Heart right ventricle (tissue), 16 donors: Measurements from ENCODE around the gene PRKAG2. TPM values are rescaled to one million over a fixed set of nuclear protein-coding genes. Genes with fewer than 3 reads are reported as not detected.
A peak's percentile ranks its signal among the peaks of the same experiment; 100 is the strongest.

Experiments
- ATAC-seq, 8 donors: fragments of 200-7000 bp; cut with Tn5 transposase; one replicate each; pipeline ENCODE4 v1.9.1; 2020; ENCODE audit warnings: mild to moderate bottlenecking in 8 of 8, moderate library complexity in 8 of 8, moderate number of reproducible peaks in 1 of 8
- DNase-seq, 2 donors: peaks; one replicate each; pipeline ENCODE4 v3.0.0-alpha.2; 2020
- H3K27ac ChIP-seq, 10 donors: fragments of 200-600 bp; sonication (generic) in 2 of 10; one replicate each; pipeline versions ENCODE4 v1.5.0 to v1.8.0; 2020 to 2022; ENCODE audit warnings: mild to moderate bottlenecking in 3 of 10
- H3K27me3 ChIP-seq, 7 donors: fragments of 200-600 bp; one replicate each; pipeline ENCODE4 v1.8.0; 2021 to 2022; ENCODE audit warnings: mild to moderate bottlenecking in 2 of 7
- H3K36me3 ChIP-seq, 9 donors: fragments of 200-600 bp; sonication (generic) in 1 of 9; one replicate each; pipeline versions ENCODE4 v1.5.0 to v1.8.0; 2020 to 2022; ENCODE audit warnings: mild to moderate bottlenecking in 2 of 9
- H3K4me1 ChIP-seq, 9 donors: fragments of 200-600 bp; sonication (generic) in 1 of 9; one replicate each; pipeline versions ENCODE4 v1.5.0 to v1.8.0; 2020 to 2022; ENCODE audit warnings: mild to moderate bottlenecking in 4 of 9
- H3K4me3 ChIP-seq, 10 donors: fragments of 200-600 bp; sonication (generic) in 2 of 10; one replicate each; pipeline versions ENCODE4 v1.5.0 to v1.8.0; 2020 to 2022; ENCODE audit warnings: mild to moderate bottlenecking in 7 of 10, moderate library complexity in 2 of 10
- H3K9me3 ChIP-seq, 11 donors: fragments of 200-600 bp in 10 of 11; sonication (generic) in 2 of 11; one replicate each; pipeline versions ENCODE4 v1.5.0 to v1.8.0; 2013 to 2022; ENCODE audit warnings: mild to moderate bottlenecking in 2 of 11, control low read depth in 1 of 11, moderate library complexity in 1 of 11
- WGBS, 2 donors: extraction: QIAGEN DNeasy Blood & Tissue Kit; methylation state at CpG; one replicate each; pipeline ENCODE4 v1.1.7; 2013; ENCODE audit warnings: inconsistent platforms in 1 of 2; 5-methylcytosine and 5-hydroxymethylcytosine counted together
- intact Hi-C, 10 donors: fragments of 100-400 bp; cut with DNase I; formaldehyde crosslinking; loops; one replicate each; pipeline versions ENCODE4 v1.11.1 to v1.14.2; 2022
- polyA plus RNA-seq, 2 donors: library from polyadenylated mRNA; stranded (reverse); fragments of 200-250 nt; gene quantifications; one replicate each; pipeline ENCODE4 v1.2.3, GENCODE V29; 2013
- total RNA-seq, 10 donors: library from RNA; stranded (reverse); fragmentation: NEBNext Ultra II Directional in 3 of 10; extraction: Animal tissue kit (Norgen Biotek cat#: 25700) in 3 of 10; gene quantifications; one replicate each; pipeline versions ENCODE4 v1.2.1 to v1.2.4, GENCODE V29; 2021 to 2023
- TF ChIP-seq, protein P1 (sequence below), 9 donors: fragments of 200-600 bp; sonication (generic) in 2 of 9; IDR thresholded peaks; one replicate each; pipeline versions ENCODE4 v1.5.0 to v1.8.0; 2021 to 2022; ENCODE audit warnings: antibody characterized with exemption in 9 of 9, mild to moderate bottlenecking in 5 of 9, moderate library complexity in 1 of 9
- donor health status: Arrhythmogenic right ventricular cardiomyopathy.
- donor health status: ischemic (EF 13 %, LVEDD 7.1; RV severe dilation, severe dysfunction).
- donor health status: healthy with polysubstance abuse.
- donor health status: DM: no; HTN: yes; CAD: no.
- donor health status: DM: no; HTN: no; CAD: no.
- donor health status: ischemic (EF 25% LVEDD 6.9; RV normal size, moderate dysfunction).
- donor health status: ischemic (EF 25% LVEDD 5.7; RV mildly dilated, moderate dysfunction).
- donor health status: healthy.
- donor health status: DM: yes; HTN: yes; CAD: no.
- donor health status: Ischemic cardiomyopathy.
- donor health status: ischemic (EF 35%, LVEDD 5.7; RV mildly dilated, moderate dysfunction).
- donor health status: nonischemic (EF 11% LVEDD 7.7; RV severe dilation, severe dysfunction).
- donor health status: DM: yes; HTN: yes; CAD: no.
- donor health status: PGD.
- donor health status: ischemic (EF 29% LVEDD 5.4; RV normal size, mild dysfunction).
- donor health status: nonischemic (EF 23%, LVEDD 6.1; RV moderate dilation, normal function).

PRKAG2 gene
- total and polyA plus RNA-seq, 12 donors: 52.4 to 156 (median 114) TPM

DNA sequence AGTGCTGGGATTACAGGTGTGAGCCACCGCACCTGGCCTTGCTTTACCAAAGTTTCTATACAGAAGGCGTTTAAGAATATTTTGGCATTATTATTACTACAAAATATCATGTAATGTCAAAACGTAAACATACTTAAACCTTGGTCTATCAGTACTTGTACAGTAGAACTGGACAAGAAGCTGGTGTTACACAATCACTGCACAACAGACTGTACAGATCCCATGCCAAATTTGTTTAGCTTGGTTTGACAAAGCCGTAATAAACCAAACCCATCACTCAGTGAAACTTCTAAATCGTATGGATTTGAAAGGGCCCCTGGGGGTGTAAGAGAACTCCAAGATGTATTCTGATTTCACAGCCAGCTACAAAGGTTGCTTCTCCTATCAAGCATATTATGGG lies 305.4 kb downstream of the PRKAG2 start:
- H3K9me3 ChIP-seq: no peaks in the 10 kb centered on the region
- WGBS, 2 donors: 93 to 95% methylated on average over 5 of the region's 5 CpGs
- ATAC-seq (no peak), DNase-seq (no peak)
- H3K4me1 ChIP-seq: peaks cover 0 to 9% (median 9%) of the 10 kb centered on the region in 9 donors
- H3K4me3 ChIP-seq: no peak overlapping the region
- no peaks in the 10 kb centered on the region for H3K27me3 ChIP-seq
- intact Hi-C loops: loop anchor here in 8 of 10 donors (2.0 to 10.0 kb wide), 5 partner anchors 136 to 191 kb away; no protein-coding TSS in a partner anchor
- TF ChIP-seq, protein P1, sequence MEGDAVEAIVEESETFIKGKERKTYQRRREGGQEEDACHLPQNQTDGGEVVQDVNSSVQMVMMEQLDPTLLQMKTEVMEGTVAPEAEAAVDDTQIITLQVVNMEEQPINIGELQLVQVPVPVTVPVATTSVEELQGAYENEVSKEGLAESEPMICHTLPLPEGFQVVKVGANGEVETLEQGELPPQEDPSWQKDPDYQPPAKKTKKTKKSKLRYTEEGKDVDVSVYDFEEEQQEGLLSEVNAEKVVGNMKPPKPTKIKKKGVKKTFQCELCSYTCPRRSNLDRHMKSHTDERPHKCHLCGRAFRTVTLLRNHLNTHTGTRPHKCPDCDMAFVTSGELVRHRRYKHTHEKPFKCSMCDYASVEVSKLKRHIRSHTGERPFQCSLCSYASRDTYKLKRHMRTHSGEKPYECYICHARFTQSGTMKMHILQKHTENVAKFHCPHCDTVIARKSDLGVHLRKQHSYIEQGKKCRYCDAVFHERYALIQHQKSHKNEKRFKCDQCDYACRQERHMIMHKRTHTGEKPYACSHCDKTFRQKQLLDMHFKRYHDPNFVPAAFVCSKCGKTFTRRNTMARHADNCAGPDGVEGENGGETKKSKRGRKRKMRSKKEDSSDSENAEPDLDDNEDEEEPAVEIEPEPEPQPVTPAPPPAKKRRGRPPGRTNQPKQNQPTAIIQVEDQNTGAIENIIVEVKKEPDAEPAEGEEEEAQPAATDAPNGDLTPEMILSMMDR (IDR thresholded peaks at IDR 0.05): no peak
- H3K36me3 ChIP-seq: peaks cover 0 to 65% (median 11%) of the 10 kb centered on the region in 9 donors
- H3K27ac ChIP-seq: no peak overlapping the region

DNA sequence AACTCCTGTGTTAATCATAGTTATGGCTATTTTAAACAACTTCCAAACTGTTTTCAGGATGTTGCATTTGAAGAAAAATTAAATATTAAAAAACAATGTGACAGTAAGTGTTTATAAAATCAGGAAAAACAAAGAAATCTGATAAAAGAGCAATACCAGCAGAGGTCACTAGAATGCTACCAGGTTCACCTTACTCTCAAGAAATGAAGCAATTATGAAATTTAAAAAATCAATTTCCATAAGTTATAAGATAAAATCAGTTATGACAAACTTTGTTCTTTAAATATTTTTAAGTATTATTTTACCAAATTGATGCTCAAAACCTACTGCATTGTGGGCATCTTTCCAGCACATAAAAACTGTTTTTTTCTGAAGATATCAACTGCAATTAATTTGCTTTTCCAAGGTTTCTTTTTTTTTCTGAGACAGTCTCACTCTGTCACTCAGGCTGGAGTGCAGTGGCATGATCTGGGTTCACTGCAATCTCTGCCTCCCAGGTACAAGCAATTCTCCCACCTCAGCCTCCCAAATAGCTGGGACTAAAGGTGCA lies 306.5 kb downstream of the PRKAG2 start:
- intact Hi-C loops: loop anchor here in 8 of 10 donors (2.0 to 10.0 kb wide), 5 partner anchors 137 to 192 kb away; no protein-coding TSS in a partner anchor
- ATAC-seq: no peak
- TF ChIP-seq, protein P1 (IDR thresholded peaks at IDR 0.05): peak in 8 of 9 donors; percentile 8 to 66 (median 54)
- DNase-seq: no peak
- Histone ChIP-seq H3K4me1 (peaks cover 0 to 11% (median 9%) of the 10 kb centered on the region in 9 donors), H3K9me3 (no peaks in the 10 kb centered on the region), H3K27ac (no peak overlapping the region), H3K4me3 (no peak overlapping the region), H3K36me3 (peaks cover 0 to 64% (median 11%) of the 10 kb centered on the region in 9 donors), H3K27me3 (no peaks in the 10 kb centered on the region)

DNA sequence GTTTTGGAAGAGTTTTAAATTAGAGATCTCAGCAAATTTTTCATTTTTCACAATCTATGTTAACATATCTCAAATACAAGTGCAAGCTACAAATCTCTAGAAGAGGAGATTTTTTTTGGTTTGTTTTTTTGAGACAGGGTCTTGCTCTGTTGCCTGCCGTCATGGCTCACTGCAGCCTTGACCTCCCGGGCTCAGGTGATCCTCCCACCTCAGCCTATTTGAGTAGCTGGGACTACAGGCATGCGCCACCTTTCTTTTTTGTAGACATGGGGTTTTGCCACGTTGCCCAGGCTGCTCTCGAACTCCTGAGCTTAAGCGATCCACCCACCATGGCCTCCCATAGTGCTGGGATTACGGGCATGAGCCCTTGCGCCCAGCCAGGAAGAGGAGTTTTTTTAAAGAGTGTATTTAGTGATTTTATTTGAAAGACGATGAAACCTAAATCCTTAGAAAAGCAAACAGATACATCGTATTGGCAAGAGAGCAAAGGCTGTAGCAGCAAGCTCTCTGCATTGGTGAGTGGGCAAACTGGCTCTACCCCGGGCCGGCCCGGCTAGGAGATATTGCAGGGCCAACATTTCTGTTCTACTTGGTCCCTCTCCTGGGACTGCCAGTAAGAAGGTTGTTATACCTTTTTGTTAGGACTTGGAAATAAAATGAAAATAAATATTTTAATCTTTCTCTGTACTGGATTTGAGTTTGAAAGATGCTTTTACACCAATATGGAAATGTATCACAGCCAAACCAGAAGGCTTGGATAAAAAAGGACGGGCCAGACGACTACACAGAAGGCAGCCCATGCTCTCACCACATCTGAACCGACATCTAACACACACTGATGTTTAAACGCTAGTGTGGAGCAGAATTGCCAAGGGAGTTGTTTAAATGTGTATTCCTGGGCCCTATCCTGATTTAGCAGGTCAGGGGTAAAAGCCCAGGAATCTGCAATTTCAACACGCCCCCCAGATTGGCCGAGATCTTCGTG lies 307.7 kb downstream of the PRKAG2 start:
- H3K27me3 ChIP-seq: no peaks in the 10 kb centered on the region
- no peak overlapping the region for H3K27ac ChIP-seq
- no peak overlapping the region for H3K4me3 ChIP-seq
- peaks cover 0 to 11% (median 9%) of the 10 kb centered on the region in 9 donors for H3K4me1 ChIP-seq
- no peaks in the 10 kb centered on the region for H3K9me3 ChIP-seq
- DNase-seq: no peak
- H3K36me3 ChIP-seq: peaks cover 0 to 65% (median 13%) of the 10 kb centered on the region in 9 donors
- WGBS, 2 donors: 91 to 93% methylated on average over 20 of the region's 20 CpGs
- intact Hi-C loops: loop anchor here in 2 of 10 donors (5.0 to 10.0 kb wide), 2 partner anchors 188 to 196 kb away; no protein-coding TSS in a partner anchor
- TF ChIP-seq, protein P1 (IDR thresholded peaks at IDR 0.05): no peak
- ATAC-seq: no peak

DNA sequence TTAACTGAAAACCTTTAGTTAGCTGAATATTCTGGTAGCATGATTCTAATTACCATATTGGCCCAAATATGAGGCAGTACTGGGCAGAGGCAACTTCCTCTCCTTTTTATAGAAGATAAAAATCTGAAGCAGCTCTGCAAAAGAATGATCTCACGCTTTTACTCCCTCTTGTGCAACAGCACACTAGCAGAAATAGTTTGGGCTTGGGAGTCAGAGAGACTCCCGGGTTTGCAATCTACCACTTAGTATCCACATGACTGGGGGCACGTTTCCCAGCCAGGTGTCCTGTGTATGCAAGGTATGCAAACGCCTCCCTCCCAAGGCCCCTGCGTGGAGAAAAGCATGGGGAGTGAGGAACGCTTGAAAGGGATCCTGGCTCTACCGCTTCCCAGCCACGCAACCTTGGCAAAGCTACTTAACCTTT lies 310.0 kb downstream of the PRKAG2 start:
- peaks cover 0 to 11% (median 9%) of the 10 kb centered on the region in 9 donors for H3K4me1 ChIP-seq
- DNase-seq (no peak), ATAC-seq (peak in 7 of 8 donors; percentile 19 to 76 (median 54))
- H3K36me3 ChIP-seq: peaks cover 0 to 82% (median 29%) of the 10 kb centered on the region in 9 donors
- H3K4me3 ChIP-seq: no peak overlapping the region
- peak overlapping the region in 1 of 10 donors; percentile 25 for H3K27ac ChIP-seq
- intact Hi-C loops: loop anchor here in 2 of 10 donors (5.0 to 10.0 kb wide), 2 partner anchors 190 to 198 kb away; no protein-coding TSS in a partner anchor
- no peaks in the 10 kb centered on the region for H3K9me3 ChIP-seq
- no peaks in the 10 kb centered on the region for H3K27me3 ChIP-seq
- TF ChIP-seq, protein P1 (IDR thresholded peaks at IDR 0.05): no peak
- WGBS, 2 donors: 31 to 51% methylated on average over 8 of the region's 8 CpGs
